HUES6 (cell line): Measurements from ENCODE around the gene COL4A2.

ENCODE experiments used
- H3K27ac ChIP-seq: 2 replicates; pipeline ENCODE4 v1.7.0; 2013; ENCODE audit warnings: low read depth, mild to moderate bottlenecking, low read length, inconsistent platforms
- H3K27me3 ChIP-seq: 2 replicates; pipeline ENCODE4 v1.6.1; 2013; ENCODE audit warnings: low read length; ENCODE audit not compliant: control insufficient read depth, insufficient read depth
- H3K36me3 ChIP-seq: 2 replicates; pipeline ENCODE4 v1.6.1; 2013; ENCODE audit warnings: low read length; ENCODE audit not compliant: control insufficient read depth, insufficient read depth
- H3K4me1 ChIP-seq: 2 replicates; pipeline ENCODE4 v1.6.1; 2013; ENCODE audit warnings: low read length; ENCODE audit not compliant: control insufficient read depth, insufficient read depth
- H3K4me3 ChIP-seq: 2 replicates; pipeline ENCODE4 v1.5.1; 2013; ENCODE audit warnings: low read depth, low read length
- H3K9ac ChIP-seq: one replicate; pipeline ENCODE4 v1.6.1; 2013; ENCODE audit warnings: mild to moderate bottlenecking, low read length
- H3K9me3 ChIP-seq: 2 replicates; pipeline ENCODE4 v1.6.1; 2013; ENCODE audit warnings: low read depth, low read length; ENCODE audit not compliant: control insufficient read depth, insufficient read depth

Gene COL4A2

GRCh38 chr13:110521946-110522345 is 214.9 kb downstream of the COL4A2 start:
- peaks cover 35% of the 10 kb centered on the region for H3K36me3 ChIP-seq
- H3K27ac ChIP-seq: no peak overlapping the region
- no peaks in the 10 kb centered on the region for H3K27me3 ChIP-seq
- H3K9ac ChIP-seq: no peak overlapping the region
- peaks cover 14% of the 10 kb centered on the region; the same call in 1 of the 2 replicates for H3K4me1 ChIP-seq
- H3K9me3 ChIP-seq: no peaks in the 10 kb centered on the region
- no peak overlapping the region for H3K4me3 ChIP-seq

- no peaks in the 10 kb centered on the region for H3K9me3 ChIP-seq
- H3K4me1 ChIP-seq: peaks cover 22% of the 10 kb centered on the region
- no peaks in the 10 kb centered on the region for H3K27me3 ChIP-seq
- H3K36me3 ChIP-seq: peaks cover 35% of the 10 kb centered on the region
- no peak overlapping the region for H3K27ac ChIP-seq
- no peak overlapping the region for H3K9ac ChIP-seq
- no peak overlapping the region for H3K4me3 ChIP-seq
Observed at GRCh38 chr13:110522721-110523120, 215.6 kb downstream of the COL4A2 start.

DNA sequence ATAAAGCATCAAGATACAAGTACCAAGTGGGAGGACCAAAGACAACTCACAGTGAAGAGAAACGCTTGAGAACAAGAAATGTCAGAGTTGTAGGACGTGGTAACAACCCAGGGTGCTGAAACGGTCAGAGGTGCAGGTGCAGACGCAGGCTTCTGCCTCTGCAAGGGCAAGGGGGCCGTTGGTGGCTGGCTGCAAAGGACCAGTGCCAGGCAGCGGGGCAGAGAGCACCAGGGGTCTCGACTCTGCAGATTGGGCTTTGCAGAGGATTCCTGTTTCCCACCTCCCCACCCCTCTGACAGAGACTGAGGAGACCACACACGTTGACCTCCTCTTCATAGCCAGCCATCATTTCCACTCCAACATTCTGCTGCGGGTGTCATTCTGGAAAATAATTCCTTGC is 216.1 kb downstream of the COL4A2 start:
- no peak overlapping the region for H3K4me3 ChIP-seq
- no peaks in the 10 kb centered on the region for H3K27me3 ChIP-seq
- peaks cover 25% of the 10 kb centered on the region for H3K4me1 ChIP-seq
- no peak overlapping the region for H3K9ac ChIP-seq
- H3K36me3 ChIP-seq: peaks cover 35% of the 10 kb centered on the region
- H3K9me3 ChIP-seq: no peaks in the 10 kb centered on the region
- no peak overlapping the region for H3K27ac ChIP-seq

- H3K9ac ChIP-seq: no peak overlapping the region
- H3K9me3 ChIP-seq: no peaks in the 10 kb centered on the region
- no peak overlapping the region for H3K27ac ChIP-seq
- no peaks in the 10 kb centered on the region for H3K27me3 ChIP-seq
- no peak overlapping the region for H3K4me3 ChIP-seq
- H3K36me3 ChIP-seq: peaks cover 29% of the 10 kb centered on the region
- H3K4me1 ChIP-seq: peaks cover 21% of the 10 kb centered on the region
Observed at GRCh38 chr13:110523838-110524540, 216.9 kb downstream of the COL4A2 start.

DNA sequence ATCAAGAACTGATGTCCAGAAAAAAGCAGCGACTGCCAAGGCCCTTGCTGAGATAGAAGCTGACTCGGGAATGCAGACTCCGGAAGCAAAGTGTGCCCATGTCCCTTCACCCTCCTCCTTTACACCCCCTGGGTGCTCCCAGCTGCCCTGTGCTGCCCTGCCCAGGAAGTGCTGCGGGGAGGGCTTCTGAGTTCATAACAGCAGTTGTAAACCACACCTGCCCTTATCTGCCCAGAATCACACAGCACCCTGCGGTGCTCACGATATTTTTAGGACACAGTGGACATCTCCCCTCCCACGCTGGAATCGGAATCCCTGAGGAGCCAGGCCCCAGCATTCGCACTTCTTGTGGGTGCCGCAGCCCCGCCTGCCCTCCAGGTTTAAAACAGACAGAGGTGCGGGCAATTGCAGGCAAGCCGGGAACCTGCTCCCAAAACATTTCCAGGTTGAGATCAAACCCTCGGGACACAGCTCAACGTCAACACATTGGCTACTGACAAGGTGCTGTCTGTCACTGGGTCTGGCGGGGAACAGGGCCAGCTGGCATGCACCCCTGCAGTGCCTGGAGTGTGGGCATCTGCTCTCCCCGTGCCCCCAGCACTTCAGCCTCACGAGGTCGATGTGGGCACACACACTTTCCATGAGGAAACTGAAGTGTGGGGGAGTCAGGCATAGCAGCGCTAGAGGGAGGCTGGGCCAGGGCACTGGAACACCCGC is 217.6 kb downstream of the COL4A2 start:
- H3K27ac ChIP-seq: no peak overlapping the region
- H3K9ac ChIP-seq: no peak overlapping the region
- no peaks in the 10 kb centered on the region for H3K9me3 ChIP-seq
- peaks cover 27% of the 10 kb centered on the region for H3K4me1 ChIP-seq
- H3K36me3 ChIP-seq: peaks cover 22% of the 10 kb centered on the region
- no peak overlapping the region for H3K4me3 ChIP-seq
- no peaks in the 10 kb centered on the region for H3K27me3 ChIP-seq

GRCh38 chr13:110525328-110526319 is 218.5 kb downstream of the COL4A2 start:
- Histone ChIP-seq H3K27me3 (no peaks in the 10 kb centered on the region), H3K4me1 (peaks cover 28% of the 10 kb centered on the region), H3K36me3 (peaks cover 15% of the 10 kb centered on the region), H3K9ac (no peak overlapping the region), H3K9me3 (no peaks in the 10 kb centered on the region), H3K4me3 (no peak overlapping the region), H3K27ac (no peak overlapping the region)

DNA sequence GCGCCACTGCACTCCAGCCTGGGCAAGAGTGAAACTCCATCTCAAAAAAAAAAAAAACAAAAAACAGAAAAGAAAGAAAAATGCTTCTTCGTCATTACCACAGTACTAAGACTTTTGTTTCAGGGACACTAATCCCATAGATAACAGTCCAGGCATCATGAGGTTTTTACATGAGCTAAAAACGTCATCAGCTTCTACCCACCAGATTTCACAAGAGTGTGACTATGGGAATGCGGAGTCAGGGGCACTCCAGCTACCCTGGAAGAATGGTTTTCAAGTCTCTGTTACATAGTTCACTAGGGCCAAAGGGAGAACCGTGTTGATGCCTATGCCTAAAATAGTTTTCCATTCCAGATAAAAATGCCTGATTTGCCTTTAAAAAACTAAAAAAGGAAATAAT is 221.3 kb downstream of the COL4A2 start:
- Histone ChIP-seq H3K9ac (no peak overlapping the region), H3K9me3 (no peaks in the 10 kb centered on the region), H3K27ac (no peak overlapping the region), H3K4me1 (peaks cover 42% of the 10 kb centered on the region), H3K4me3 (no peak overlapping the region), H3K36me3 (peaks cover 6% of the 10 kb centered on the region), H3K27me3 (no peaks in the 10 kb centered on the region)

- Histone ChIP-seq H3K9ac (no peak overlapping the region), H3K4me3 (no peak overlapping the region), H3K27ac (no peak overlapping the region), H3K27me3 (no peaks in the 10 kb centered on the region), H3K36me3 (0 out of 2 replicates have a peak, but pooled peaks cover under 1% of the 10 kb centered on the region), H3K9me3 (no peaks in the 10 kb centered on the region), H3K4me1 (peaks cover 43% of the 10 kb centered on the region)
Observed at GRCh38 chr13:110528911-110529310, 221.8 kb downstream of the COL4A2 start.

DNA sequence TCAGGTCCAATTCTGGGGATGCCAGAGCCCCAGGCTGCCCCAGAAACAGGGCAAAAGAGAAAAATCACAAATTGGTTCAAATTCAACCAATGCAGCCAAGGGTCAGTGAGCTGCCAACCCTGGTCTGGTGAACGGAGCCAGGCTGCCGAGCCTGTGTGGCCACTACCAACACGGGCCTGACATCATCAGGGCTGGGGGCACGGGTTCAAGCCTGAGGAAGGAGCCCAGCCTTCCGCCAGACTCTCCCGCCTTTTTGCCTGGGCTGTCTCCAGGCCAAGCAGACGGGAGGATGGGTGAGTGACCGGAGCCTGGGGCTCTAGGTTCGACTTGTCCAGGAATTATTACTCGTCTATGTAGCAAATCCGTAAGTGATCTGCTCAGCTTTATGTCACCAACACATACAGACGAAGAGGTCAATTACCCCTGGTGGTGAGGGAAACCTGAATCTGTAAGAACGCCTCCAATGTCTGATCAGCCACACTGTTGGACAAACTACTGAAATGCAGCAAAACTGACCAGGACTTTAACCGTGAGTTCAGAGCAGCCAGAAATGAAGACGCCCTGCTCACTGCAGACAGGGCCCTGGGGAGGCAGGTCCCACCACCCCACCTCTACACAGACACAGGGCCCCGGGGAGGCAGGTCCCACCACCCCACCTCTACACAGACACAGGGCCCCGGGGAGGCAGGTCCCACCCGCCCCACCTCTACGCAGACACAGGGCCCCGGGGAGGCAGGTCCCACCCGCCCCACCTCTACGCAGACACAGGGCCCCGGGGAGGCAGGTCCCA is 222.6 kb downstream of the COL4A2 start:
- no peaks in the 10 kb centered on the region for H3K27me3 ChIP-seq
- no peak overlapping the region for H3K9ac ChIP-seq
- no peaks in the 10 kb centered on the region for H3K9me3 ChIP-seq
- H3K4me1 ChIP-seq: peaks cover 44% of the 10 kb centered on the region
- H3K4me3 ChIP-seq: no peak overlapping the region
- no peaks in the 10 kb centered on the region for H3K36me3 ChIP-seq
- no peak overlapping the region for H3K27ac ChIP-seq

- Histone ChIP-seq H3K36me3 (peaks cover 6% of the 10 kb centered on the region; the same call in 1 of the 2 replicates), H3K27me3 (no peaks in the 10 kb centered on the region), H3K27ac (no peak overlapping the region), H3K9me3 (no peaks in the 10 kb centered on the region), H3K9ac (no peak overlapping the region), H3K4me1 (peaks cover 41% of the 10 kb centered on the region), H3K4me3 (no peak overlapping the region)
Observed at GRCh38 chr13:110531100-110531499, 224.0 kb downstream of the COL4A2 start.
